Gastrocnemius medialis (tissue), 4 donors: Measurements from ENCODE around the gene SMS.

ENCODE experiments used
- POLR2A ChIP-seq, 2 donors: fragments of 450-650 bp; IDR thresholded peaks; one replicate each; pipeline ENCODE4 v1.6.1; 2017; ENCODE audit warnings: antibody characterized with exemption in 2 of 2, mild to moderate bottlenecking in 2 of 2, moderate library complexity in 2 of 2
- TF ChIP-seq, protein P1 (sequence below), 5 experiments: fragments of 450-650 bp in 3 of 5; fragments of 200-600 bp in 2 of 5; sonication (generic) in 2 of 5; IDR thresholded peaks in 4 of 5; conservative IDR thresholded peaks in 1 of 5; 1 replicate in 4 of 5; 2 replicates in 1 of 5; pipeline ENCODE4 v1.5.1; 2016 to 2019; ENCODE audit warnings: antibody characterized with exemption in 5 of 5, mild to moderate bottlenecking in 3 of 5, moderate library complexity in 3 of 5

DNA sequence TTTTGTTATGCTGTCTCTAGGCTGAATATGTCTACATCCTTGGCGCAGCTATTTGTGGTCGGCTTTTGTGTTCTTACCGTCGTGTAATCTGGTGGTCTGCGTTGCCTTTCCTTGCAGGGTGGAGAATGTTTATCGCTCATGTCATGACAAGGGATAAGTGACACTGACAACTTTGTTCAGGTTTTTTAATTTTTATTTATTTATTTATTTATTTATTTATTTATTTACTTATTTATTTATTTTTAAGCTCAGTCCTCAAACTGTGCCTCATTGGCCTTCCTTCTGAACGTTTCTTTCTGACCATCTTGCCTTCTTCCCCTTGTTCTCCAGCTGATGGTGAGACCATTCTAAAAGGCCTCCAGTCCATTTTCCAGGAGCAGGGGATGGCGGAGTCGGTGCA, 26.4 kb downstream of the SMS start:
- no peak for TF ChIP-seq POLR2A (IDR thresholded peaks at IDR 0.05)
- TF ChIP-seq, protein P1, sequence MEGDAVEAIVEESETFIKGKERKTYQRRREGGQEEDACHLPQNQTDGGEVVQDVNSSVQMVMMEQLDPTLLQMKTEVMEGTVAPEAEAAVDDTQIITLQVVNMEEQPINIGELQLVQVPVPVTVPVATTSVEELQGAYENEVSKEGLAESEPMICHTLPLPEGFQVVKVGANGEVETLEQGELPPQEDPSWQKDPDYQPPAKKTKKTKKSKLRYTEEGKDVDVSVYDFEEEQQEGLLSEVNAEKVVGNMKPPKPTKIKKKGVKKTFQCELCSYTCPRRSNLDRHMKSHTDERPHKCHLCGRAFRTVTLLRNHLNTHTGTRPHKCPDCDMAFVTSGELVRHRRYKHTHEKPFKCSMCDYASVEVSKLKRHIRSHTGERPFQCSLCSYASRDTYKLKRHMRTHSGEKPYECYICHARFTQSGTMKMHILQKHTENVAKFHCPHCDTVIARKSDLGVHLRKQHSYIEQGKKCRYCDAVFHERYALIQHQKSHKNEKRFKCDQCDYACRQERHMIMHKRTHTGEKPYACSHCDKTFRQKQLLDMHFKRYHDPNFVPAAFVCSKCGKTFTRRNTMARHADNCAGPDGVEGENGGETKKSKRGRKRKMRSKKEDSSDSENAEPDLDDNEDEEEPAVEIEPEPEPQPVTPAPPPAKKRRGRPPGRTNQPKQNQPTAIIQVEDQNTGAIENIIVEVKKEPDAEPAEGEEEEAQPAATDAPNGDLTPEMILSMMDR (IDR thresholded peaks at IDR 0.05 in 4 of 5, conservative IDR thresholded peaks at IDR 0.05 in 1 of 5) = no peak
